ENCODE results near the gene METTL26.
"Not testable (repeated sequence)": the region's sequence is repeated elsewhere in the genome, so short reads cannot be mapped to it uniquely, and the experiment has no call there.

Gene METTL26

DNA sequence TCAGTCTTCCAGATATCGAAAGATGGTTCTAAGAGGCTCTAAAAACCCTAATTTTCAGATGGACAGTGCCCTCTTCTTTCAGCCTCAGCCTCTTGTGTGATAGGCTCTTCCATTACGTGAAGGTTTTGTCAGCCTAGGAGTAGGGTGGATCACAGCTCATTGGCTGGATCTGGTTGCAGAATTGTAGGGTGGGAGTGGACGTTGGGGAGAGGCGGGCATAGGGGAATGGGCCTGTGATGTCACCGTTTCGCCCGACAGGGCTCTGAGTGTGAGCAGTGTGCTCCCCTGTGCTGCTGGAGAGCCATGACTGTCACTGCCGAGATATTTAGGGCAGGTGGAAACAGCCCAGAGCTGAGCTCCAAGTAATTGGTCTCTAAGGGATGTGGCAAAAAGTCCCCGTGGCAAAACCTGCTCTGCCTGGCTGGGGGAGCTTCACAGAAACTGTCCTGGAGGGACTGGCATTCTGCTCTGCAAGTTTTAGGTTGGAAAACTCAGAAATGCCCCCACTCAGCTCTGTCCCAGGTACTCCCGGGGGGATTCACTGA, 11.5 kb downstream of the METTL26 start:
- DNase-seq, result no peak

DNA sequence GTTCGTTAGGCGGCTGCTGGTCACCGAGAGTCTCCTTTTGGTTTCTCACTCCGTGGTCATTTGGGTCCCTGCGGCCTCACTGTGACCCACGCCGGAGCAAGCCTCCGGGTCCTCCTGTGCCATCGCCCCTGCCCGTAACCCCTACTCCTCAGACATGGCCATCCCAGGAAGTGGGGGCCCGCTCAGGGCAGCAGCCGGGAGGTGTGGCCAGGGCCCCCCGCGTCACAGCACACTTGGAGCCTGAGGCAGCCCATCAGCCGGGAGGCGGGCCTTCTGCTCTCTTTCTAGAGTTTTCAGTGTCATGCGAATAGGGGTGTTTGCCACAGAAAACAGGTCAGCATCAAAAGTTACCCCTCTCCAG, 13.2 kb downstream of the METTL26 start:
- DNase-seq, result no peak

DNA sequence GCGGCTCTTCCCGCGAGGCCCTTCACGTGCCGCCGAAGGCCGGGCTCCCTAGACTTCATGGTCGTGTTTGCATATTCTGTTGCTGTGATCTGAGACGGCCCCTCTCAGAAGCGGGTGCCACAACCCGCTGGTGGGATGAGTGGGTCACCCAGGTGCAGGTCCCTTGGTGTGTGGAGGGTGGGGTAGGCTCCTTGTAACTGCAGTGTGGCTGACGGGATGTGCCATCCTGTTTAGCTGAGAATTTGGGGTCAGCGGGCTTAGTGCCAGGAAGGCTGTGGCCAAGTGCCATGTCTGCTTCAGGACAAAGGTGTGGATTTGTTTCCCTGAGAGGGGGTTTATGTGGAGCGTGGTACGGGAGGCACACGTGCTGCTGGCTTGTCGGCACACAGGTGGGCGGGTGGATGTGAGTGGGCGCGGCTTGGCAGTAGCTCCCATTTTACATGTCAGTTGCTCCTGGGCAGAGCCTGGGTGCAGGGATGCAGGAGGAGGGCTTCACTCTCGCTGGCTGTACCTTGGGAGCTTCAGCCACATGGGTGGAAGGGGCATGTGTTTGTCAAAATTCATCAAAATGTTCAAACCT, 14.5 kb downstream of the METTL26 start:
- DNase-seq, result no peak

DNA sequence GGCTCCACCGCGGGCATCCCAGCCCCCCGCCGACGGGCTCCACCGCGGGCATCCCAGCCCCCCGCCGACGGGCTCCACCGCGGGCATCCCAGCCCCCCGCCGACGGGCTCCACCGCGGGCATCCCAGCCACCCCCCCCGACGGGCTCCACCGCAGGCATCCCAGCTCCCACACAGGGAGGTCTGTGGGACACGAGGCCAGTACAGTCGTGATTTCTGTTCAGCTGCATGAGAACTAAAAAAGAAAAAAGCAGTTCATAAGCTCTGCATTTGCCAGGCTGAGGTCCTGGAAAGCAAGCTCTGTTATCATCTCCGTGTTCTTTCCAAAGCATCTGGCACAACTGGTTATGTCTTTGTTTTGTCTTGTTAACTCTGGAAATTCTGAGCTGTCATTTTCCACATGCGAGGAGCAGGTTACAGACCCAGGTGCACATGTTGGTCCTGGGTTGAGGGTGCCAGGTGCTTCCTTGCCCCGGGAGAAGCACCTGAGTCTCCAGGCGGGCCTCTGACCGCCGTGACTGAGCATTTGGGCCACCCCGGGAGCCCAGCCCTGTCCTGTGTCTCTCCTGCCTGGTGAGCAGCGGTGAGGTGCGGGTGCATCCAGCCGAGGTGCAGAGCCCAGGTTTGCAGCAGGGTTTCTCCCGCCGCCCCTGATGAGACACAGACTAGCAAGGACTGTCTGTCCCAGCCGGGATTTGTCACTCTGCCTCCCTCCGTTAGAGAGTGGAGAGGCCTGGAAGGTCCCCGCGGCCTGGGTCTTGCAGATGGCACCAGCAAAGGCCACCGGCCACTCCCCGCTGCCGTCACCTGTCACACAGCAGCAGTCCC, 15.2 kb downstream of the METTL26 start:
- no peak for DNase-seq

DNA sequence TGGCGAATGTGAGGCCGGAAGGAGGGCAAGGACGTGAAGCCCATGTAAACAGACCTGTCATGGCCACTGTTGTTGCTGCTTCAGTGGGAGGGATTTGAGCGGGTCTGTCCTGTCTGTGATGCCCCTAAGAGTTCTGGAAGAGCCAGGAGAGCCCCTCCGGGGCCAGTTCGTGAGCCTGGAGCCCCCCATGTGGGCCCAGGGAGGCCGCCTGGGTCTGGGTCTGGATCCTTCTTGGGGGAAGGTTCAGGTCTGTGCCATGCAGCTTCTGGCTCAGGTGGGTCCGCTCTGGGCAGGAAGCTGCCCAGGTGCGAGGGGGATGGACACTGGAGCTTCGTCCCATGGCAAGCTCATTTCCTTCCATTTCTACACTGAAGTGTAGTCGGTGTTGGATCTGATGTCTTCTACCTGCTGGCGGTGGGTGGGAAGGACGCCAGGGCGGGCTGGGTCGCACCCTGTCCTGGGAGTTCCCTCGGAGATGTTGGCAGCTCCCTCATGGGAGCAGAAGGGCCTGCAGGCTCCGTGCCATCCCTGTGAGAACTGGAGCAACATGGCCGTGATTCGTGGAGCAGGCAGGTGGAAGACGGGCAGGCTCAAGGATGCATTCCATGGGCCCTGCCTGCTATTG, 16.5 kb downstream of the METTL26 start:
- no peak for DNase-seq

DNA sequence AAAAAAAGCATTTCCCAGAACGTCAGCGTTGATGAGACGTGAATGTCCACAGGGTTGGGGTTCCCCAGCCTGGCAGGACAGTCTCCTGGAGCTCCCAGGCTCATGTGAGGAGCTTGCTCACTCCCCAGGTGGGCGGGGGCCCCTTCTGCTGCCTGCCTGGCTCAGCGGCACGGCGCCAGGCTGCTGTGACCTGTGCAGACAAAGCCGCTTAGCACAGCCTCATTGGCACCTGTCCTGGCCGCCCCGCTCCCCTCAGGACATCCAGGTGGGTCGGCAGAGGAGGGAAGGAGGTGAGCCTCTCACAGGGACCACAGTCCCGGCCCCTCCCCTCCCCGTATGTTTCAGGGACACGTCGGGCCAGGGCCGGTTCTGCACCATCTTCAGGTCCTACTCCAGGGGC, 18.2 kb downstream of the METTL26 start:
- no peak for DNase-seq

DNA sequence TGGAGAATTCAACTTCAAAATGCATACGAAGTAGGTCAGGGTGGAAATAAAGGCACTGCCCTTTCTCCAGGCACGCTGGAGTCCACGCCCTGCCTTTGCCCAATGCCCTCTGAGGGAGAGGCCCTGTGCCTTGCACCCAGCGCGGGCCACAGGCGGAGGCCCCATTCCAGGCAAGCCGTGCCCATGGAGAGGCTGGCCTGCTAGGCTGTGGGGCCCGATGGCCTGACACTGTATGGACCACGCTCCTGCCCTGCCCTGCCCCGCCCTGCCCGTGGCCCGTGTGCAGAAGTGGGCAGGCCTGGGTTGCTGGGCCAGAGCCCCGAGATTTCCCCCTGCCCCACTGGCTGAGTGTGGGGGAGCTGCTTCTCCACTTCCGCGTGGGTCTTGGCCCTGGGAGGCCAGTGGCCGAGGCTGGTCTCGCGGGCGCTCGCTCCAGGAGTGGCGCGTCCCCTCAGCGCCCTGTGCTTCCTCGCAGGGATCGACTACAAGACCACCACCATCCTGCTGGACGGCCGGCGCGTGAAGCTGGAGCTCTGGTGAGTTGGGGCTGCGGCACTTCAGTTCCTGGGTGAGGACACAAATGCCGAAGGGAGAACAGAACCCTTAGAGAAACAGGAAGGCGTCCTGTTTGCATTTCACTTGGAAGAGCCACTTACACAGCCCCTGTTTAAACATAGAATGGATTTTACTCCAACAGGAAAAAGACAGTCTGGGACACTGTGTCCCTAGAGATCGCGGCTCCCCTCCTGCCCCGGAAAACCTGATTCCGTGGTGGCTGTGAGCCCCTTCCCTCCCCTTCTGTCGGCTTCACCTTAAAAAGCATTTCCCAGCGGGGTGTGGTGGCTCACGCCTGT, 19.1 kb downstream of the METTL26 start:
- no peak for DNase-seq

DNA sequence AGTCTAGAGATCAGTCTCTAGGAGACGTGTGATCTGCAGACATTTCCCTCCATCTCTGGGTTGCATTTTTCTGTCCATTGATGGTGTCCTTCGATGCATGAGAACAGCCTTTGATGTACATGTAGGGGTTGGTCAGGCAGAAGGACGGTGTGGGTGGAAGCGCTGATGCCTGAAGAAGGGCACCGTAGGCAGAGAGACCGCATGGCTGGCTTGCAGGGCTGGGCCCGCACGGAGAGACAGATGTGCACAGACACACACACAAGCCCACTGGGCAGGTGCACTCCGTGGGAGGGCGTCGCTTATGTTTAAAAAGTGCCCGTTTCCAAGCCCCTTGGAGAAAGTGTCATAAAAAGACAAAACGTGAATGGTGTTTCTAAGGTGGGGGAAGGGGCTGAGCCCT, 21.0 kb downstream of the METTL26 start:
- DNase-seq, result no peak

DNA sequence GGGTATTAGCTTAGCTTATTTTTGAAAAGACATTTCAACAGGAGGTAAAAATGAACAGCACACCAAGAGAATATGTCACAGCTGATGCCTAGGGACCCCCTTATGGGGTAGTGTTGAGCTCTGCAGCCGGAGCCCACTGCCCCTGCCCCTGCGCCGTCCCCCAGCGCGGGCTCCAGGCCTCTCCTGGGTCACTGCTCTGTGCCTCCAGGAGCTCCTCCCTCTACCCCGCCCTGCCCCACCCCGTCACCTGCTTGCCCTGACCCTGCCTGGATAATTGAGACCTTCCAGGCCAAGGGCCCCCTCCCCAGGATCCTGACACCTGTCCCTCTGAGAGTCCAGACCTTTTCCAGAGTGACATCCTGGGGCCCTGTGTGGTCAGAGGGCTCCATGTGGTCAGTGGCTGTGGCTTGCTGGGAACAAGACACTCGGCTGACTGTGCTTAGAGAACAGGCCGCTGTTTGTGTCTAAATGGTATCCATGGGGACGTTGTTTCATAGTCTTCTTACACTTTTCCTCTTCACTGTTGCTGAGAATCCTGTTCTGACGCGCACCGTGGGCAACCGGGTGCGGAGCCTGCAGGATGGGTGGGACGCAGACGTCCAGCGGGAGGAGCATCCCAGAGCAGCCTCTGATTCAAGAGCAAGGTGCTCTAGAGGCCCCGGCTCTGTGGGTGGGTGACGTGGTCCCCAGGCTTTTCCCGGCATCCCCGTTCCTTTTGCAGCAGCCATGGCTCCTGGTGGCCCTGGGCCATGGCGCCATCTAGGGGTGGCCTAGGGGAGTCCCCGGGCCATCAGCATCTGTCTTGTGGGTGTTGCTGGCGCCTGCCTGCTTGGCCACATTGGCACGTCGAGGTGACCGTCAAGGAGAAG, 25.4 kb downstream of the METTL26 start:
- DNase-seq, result peak; percentile 83

DNA sequence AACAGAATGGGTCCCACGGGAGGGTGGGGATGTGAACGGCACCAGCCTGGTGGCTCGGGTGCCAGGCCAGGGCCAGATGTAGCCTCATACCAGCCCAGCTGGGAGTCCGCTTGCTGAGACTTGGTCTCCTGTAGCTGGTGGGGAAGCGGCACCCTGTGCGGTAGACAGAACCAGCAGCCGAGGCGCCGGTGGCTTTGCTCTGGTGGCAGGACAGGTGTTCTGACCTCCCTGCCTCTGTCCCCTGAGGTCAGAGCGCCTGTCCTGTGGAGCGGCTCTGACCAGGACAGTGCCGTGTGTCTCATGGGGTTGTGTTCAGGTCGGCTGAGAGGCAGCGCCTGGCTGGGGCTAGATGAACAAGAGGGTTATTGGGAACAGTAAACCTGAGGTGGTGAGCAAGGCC, 26.1 kb downstream of the METTL26 start:
- DNase-seq, result no peak

DNA sequence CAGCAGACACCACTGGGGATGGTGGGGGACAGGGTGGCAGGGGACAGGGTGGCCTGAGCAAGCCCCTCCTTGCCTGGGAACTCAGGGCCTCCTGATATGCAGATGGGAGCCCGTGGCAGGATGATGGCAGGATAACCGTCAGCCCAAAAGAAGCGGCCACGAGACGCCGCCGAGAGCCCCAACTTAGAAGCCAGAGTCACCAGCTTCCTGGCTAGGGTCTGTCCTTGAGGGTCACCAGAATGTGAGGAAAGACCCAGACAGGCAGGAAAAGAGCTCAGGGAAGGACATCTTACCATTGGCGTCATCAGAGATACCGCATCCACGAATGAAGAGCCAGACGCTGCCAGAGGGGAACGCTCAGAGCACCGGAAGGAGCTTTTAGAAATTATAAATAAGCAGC, 26.8 kb downstream of the METTL26 start:
- no peak for DNase-seq

DNA sequence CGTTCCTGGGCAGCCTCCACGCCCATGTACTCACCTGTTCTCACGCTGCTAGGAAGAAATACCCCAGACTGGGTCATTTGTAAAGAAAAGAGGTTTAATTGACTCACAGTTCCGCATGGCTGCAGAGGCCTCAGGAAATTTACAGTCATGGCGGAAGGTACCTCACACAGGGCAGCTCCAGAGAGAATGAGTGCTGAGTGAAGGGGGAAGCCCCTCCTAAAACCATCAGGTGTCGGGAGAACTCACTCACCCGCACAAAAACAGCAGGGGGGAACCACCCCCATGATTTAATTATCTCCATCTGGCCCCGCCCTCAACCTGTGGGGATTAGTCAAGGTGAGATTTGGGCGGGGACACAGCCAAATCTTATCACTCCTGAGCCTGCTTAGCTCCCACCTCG, 28.1 kb downstream of the METTL26 start:
- DNase-seq, result no peak

DNA sequence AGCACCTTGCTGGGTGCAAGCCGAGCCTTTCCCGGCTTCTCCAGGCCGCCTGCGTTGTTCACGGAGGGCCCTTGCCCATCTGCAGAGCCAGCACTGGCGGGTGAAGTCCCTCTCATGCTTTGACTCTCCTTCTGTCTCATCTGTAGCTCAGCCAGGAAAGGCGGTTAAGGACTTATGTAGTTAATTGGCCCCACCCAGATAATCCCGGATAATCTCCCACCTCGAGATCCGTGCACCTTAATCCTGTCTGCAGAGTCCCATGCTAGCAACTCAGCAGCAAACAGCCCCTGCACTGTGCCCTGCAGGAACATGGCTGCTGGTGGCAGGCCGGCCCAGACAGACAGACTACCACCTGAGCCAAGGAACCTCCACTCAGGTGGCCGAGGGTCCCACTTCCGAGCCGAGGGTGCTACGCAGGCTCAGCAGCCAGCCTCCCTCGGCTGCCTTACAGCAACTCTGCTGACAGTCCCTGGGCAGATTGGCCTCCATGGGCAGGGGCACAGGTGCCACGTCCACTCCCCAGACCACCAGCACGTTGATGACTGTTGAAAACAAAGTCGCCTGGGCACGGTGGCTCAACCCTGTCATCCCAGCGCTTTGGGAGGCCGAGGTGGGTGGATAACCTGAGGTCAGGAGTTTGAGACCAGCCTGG, 29.3 kb downstream of the METTL26 start:
- no peak for DNase-seq

DNA sequence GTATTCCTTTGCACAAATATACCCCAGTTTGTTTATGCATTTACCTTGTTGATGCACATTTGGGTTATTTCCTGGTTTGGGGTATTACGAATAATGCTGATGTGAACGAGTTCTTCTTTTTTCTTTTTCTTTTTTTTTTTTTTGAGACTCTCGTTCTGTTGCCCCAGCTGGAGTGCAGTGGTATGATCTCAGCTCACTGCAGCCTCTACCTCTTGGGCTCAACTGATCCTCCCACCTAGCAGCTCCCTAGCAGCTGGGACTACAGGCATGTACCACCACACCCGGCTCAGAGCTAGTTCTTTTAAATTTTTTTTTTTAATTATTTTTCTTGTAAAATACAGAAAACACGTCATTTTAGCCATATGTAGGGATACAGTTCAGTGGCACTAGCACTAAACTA, 32.2 kb downstream of the METTL26 start:
- no peak for DNase-seq

DNA sequence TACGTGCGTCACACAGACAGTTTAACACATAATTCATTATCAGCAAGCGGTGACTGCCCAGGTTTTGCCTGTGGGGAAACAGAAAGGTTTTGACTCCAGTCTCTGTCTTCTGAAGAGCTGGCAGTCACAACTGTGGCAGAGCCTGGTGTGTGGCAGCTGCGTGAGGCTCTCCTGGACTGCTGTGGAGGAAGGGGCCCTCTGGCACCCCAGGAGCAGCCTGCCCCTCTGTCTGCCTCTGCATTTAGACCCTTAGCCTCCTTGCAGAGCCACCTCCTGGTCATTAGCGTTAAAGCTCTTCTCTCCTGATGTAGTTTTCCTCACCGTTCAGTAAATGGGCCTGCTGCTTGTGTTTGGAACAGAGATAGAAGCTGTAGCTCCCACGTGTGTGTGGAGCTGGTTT, 35.3 kb downstream of the METTL26 start:
- DNase-seq, result no peak

DNA sequence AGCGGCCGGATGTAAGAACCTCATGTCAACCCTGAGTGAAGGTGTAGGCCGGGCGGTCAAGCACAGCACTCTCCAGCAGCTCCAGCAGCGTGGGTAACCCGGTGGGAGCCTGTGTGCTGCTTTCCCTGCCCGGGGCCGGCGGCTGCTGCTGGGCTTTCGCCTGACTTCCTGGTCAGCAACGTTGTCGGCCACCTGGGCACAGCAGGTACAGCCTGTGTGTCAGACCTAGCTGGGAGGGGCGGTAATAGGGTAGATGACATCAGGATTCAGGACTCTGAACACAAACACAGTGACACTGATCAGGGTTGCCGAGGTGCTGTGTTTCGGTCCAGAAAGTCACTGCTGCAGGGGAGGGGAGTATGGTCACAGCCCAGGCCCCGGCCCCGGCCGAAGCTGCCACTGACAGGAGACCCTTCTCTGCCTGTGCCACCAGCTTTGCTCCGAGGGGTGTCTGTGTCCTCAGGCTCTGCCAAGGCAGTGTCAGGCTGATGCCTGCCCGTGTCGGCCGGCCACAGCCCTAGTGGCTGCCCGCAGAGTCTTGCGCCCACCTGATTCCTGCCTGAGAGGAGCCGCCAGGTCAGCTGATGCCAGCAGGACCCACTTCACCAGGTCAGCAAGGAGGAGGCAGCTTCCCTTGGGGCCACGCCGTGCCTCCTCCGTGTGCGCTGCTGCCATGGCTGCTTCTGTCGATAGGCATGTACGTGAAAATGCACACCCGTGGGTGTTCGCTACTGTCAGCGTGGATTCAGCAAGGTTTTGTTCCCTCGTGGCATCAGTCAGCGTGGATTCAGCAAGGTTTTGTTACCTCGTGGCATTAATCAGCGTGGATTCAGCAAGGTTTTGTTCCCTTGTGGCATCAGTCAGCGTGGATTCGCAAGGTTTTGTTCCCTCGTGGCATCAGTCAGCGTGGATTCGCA, 37.0 kb downstream of the METTL26 start:
- DNase-seq, result no peak

DNA sequence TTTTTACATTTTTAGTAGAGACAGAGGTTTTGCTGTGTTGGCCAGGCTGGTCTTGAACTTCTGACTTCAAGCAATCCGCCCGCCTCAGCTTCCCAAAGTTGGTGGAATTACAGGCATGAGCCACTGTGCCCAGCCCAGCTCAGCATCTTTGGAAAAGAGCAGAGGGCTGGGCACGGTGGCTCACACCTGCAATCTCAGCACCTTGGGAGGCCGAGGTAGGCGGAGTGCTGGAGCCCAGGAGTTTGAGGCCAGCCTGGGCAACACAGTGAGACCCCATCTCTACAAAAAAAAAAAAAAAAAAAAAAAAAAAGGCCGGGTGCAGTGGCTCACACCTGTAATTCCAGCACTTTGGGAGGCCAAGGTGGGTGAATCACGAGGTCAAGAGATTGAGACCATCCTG, 38.5 kb downstream of the METTL26 start:
- DNase-seq, result not testable (repeated sequence)

DNA sequence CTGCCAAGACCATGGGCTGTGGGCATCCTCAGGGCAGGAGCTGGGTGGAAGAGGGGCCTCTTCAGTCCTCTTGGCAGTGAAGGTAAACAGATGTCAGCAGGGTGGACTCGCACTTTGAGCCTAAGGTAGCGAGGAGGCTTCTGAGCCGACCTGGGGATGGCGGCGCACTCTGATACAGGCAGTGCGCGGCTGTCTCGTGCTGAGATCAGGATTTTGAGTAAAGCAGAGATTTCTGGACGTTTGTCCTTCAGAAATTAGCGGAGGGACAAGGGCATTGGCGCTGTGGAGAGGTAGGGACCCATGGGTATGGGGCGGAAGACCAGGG, 39.4 kb downstream of the METTL26 start:
- no peak for DNase-seq

DNA sequence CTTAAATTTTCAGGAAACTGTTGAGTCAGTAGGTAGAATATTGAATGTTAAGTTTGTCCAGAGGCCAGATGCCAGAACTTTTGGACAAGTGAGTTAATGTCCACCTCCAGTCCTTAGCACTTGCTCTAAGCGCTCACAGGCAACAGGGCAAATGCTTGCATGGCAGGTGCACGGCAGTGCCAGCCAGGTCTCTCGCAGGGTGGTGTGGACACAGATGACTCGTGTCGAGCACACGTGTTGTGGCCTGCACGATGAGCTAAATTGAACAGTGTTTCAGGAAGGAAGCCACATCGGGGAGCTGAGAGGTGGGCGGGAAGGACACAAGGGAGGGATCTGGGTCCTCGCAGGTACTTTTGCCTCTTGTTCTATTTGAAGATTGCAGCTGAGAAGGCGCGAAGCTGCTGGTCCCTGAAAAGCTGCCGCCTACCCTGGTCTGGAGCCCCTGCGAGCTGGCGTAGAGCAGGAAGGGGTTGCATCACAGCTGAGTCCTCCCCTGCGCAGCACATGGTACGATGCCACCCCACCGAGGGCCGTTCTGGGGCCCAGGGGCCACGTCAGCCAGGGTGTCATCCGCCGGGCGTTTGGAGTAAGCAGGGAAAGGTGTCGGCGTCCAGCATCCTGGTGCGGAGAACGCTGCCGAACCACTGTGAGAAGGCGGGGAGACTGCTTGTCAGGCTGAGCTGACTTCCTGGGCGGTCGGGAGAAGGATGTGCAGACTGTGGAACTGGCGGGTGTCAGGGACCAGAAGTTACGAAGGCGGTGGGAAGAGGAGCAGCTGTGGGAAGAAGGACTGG, 40.0 kb downstream of the METTL26 start:
- DNase-seq, result no peak

DNA sequence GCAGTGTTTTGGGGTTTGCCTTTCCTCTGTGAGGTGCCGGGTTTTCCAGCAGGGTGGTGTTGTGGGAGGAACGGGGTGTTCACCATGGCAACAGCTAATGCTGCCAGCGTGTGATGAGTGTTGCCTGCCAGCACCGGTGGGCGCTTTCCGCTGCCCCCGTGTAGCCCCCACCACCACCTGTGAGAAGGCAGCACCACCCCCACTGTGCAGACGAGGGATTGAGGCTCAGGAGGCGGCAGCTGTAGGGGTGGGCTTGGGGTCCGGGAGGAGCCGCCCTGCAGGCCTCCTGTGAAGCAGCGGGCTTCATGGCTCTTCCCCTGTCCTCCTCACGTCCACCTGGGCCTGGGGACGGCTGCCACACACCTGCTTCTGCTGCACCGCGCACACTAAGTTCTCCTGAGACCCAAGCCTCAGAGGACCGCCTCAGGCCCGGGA, 41.0 kb downstream of the METTL26 start:
- no peak for DNase-seq
